Trophoblast cell (in vitro differentiated cells and primary cell): ENCODE results near the gene TAC4.

Source experiments
- DNase-seq, 2 donors: peaks; one replicate each; pipeline ENCODE4 v3.0.0-alpha.2; 2016
- H2AFZ ChIP-seq: 2 replicates; pipeline ENCODE4 v1.6.1; 2013; ENCODE audit warnings: low read length, moderate library complexity, mild to moderate bottlenecking; ENCODE audit not compliant: insufficient read depth, poor library complexity
- H2AK5ac ChIP-seq: 2 replicates; pipeline ENCODE4 v1.6.1; 2013; ENCODE audit warnings: mild to moderate bottlenecking, low read length
- H2BK120ac ChIP-seq: 2 replicates; pipeline ENCODE4 v1.6.1; 2013; ENCODE audit warnings: low read length, mild to moderate bottlenecking, moderate library complexity; ENCODE audit not compliant: insufficient read depth, poor library complexity
- H2BK12ac ChIP-seq: 2 replicates; pipeline ENCODE4 v1.6.1; 2013; ENCODE audit warnings: mild to moderate bottlenecking, low read length, moderate library complexity
- H2BK5ac ChIP-seq: 2 replicates; pipeline ENCODE4 v1.6.1; 2013; ENCODE audit warnings: low read length, low read depth, moderate library complexity, mild to moderate bottlenecking; ENCODE audit not compliant: poor library complexity
- H3K14ac ChIP-seq: 2 replicates; pipeline ENCODE4 v1.6.1; 2013; ENCODE audit warnings: mild to moderate bottlenecking, low read length
- H3K18ac ChIP-seq: 2 replicates; pipeline ENCODE4 v1.6.1; 2013; ENCODE audit warnings: mild to moderate bottlenecking, low read length
- H3K23ac ChIP-seq: 2 replicates; pipeline ENCODE4 v1.6.1; 2013; ENCODE audit warnings: low read length
- H3K27ac ChIP-seq: 2 replicates; pipeline ENCODE4 v1.5.1; 2013; ENCODE audit warnings: low read depth, mild to moderate bottlenecking, inconsistent platforms, low read length, moderate library complexity
- H3K27me3 ChIP-seq: 2 replicates; pipeline ENCODE4 v1.6.1; 2013; ENCODE audit warnings: inconsistent platforms, mild to moderate bottlenecking, low read length, moderate library complexity; ENCODE audit not compliant: insufficient read depth
- H3K36me3 ChIP-seq, 2 experiments: 1 replicate in 1 of 2; 2 replicates in 1 of 2; pipeline ENCODE4 v1.6.1; 2013; ENCODE audit warnings: low read length in 2 of 2, mild to moderate bottlenecking in 2 of 2, moderate library complexity in 1 of 2; ENCODE audit not compliant: insufficient read depth in 2 of 2, control insufficient read depth in 1 of 2
- H3K4ac ChIP-seq: 2 replicates; pipeline ENCODE4 v1.6.1; 2013; ENCODE audit warnings: low read depth, mild to moderate bottlenecking, low read length, moderate library complexity
- H3K4me1 ChIP-seq, 2 experiments: 1 replicate in 1 of 2; 2 replicates in 1 of 2; pipeline ENCODE4 v1.6.1; 2013; ENCODE audit warnings: low read length in 2 of 2, mild to moderate bottlenecking in 2 of 2, moderate library complexity in 1 of 2; ENCODE audit not compliant: insufficient read depth in 2 of 2, control insufficient read depth in 1 of 2
- H3K4me2 ChIP-seq: 2 replicates; pipeline ENCODE4 v1.6.1; 2013; ENCODE audit warnings: inconsistent platforms, mild to moderate bottlenecking, low read length, moderate library complexity
- H3K4me3 ChIP-seq: 2 replicates; pipeline ENCODE4 v1.5.1; 2013; ENCODE audit warnings: mild to moderate bottlenecking, low read depth, low read length, inconsistent platforms
- H3K79me1 ChIP-seq: one replicate; pipeline ENCODE4 v1.6.1; 2013; ENCODE audit warnings: low read length
- H3K79me2 ChIP-seq: 2 replicates; pipeline ENCODE4 v1.6.1; 2013; ENCODE audit warnings: low read length, mild to moderate bottlenecking; ENCODE audit not compliant: control insufficient read depth, insufficient read depth, poor library complexity
- H3K9ac ChIP-seq: 2 replicates; pipeline ENCODE4 v1.6.1; 2013; ENCODE audit warnings: mild to moderate bottlenecking, low read length
- H3K9me3 ChIP-seq: 2 replicates; pipeline ENCODE4 v1.6.1; 2013; ENCODE audit warnings: low read depth, mild to moderate bottlenecking, control low read depth, inconsistent platforms, low read length; ENCODE audit not compliant: insufficient read depth
- H4K12ac ChIP-seq: 2 replicates; pipeline ENCODE4 v1.6.1; 2013; ENCODE audit warnings: low read depth, mild to moderate bottlenecking, low read length, moderate library complexity
- H4K8ac ChIP-seq: 2 replicates; pipeline ENCODE4 v1.6.1; 2013; ENCODE audit warnings: low read depth, mild to moderate bottlenecking, low read length, moderate library complexity
- H4K91ac ChIP-seq: one replicate; pipeline ENCODE4 v1.6.1; 2013; ENCODE audit warnings: low read depth, mild to moderate bottlenecking, low read length, moderate library complexity
- WGBS: extraction: QIAGEN DNeasy Blood & Tissue Kit; methylation state at CpG from one replicate; pipeline ENCODE4 v1.1.7; 2013; ENCODE audit warnings: missing lambda C conversion rate; ENCODE audit not compliant: insufficient read length, insufficient coverage; ENCODE audit errors: extremely low coverage; 5-methylcytosine and 5-hydroxymethylcytosine counted together

Gene TAC4

DNA sequence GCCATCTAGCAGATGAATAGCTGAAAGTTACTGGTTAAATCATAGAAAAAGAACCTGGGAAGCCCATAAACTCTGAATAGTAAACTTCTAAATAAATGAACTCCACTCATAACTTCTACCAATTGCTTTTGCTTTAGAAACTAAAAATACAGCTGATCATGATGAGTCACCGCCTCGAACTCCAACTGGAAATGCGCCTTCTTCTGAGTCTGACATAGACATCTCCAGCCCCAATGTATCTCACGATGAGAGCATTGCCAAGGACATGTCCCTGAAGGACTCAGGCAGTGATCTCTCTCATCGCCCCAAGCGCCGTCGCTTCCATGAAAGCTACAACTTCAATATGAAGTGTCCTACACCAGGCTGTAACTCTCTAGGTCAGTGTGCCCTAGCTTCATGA lies 49.7 kb downstream of the TAC4 start:
- no peak overlapping the region for H3K4me3 ChIP-seq
- H3K14ac ChIP-seq, result no peak overlapping the region
- no CpG with 5 or more reads among the region's 8 CpGs for WGBS
- H3K27me3 ChIP-seq, result no peaks in the 10 kb centered on the region
- H2AK5ac ChIP-seq, result no peak overlapping the region
- no peaks in the 10 kb centered on the region for H3K9me3 ChIP-seq
- no peak overlapping the region for H3K4ac ChIP-seq
- H2BK120ac ChIP-seq, result no peak overlapping the region
- H3K18ac ChIP-seq, result no peak overlapping the region
- no peak overlapping the region for H4K91ac ChIP-seq
- H3K4me1 ChIP-seq, result peaks cover 2 to 3% of the 10 kb centered on the region in 2 experiments
- no peak for DNase-seq
- no peak overlapping the region for H3K23ac ChIP-seq
- H2AFZ ChIP-seq, result no peak overlapping the region
- peak overlapping the region; percentile 37 for H2BK12ac ChIP-seq
- no peak overlapping the region for H3K9ac ChIP-seq
- peaks cover 22 to 32% of the 10 kb centered on the region in 2 experiments for H3K36me3 ChIP-seq
- H3K4me2 ChIP-seq, result no peak overlapping the region
- H3K27ac ChIP-seq, result peak overlapping the region; percentile 2
- no peaks in the 10 kb centered on the region for H3K79me2 ChIP-seq
- H3K79me1 ChIP-seq, result no peaks in the 10 kb centered on the region
- H4K8ac ChIP-seq, result no peak overlapping the region
- no peak overlapping the region for H2BK5ac ChIP-seq
- no peak overlapping the region for H4K12ac ChIP-seq

DNA sequence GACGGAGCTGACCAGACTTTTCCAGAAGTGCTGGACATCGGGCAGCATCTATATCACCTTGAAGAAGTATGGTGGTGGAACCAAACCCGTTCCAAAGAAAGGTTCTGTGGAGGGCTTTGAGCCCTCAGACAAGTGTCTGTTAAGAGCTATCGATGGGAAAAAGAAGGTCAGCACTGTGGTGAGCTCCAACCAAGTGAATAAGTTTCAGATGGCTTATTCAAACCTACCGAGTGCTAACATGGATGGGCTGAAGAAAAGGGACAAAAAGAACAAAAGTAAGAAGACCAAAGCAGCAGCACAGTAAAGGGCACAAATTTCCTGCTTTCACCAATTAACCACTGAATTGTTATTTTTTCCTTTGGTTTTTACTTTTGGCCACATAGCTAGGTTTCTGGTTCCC lies 52.5 kb downstream of the TAC4 start:
- H3K14ac ChIP-seq, result no peak overlapping the region
- no peaks in the 10 kb centered on the region for H3K27me3 ChIP-seq
- no CpG with 5 or more reads among the region's 5 CpGs for WGBS
- H2AFZ ChIP-seq, result no peak overlapping the region
- H3K18ac ChIP-seq, result no peak overlapping the region
- H2BK120ac ChIP-seq, result no peak overlapping the region
- H3K4me1 ChIP-seq, result peaks cover 2 to 3% of the 10 kb centered on the region in 2 experiments
- no peak overlapping the region for H2BK12ac ChIP-seq
- H3K4me3 ChIP-seq, result no peak overlapping the region
- H2AK5ac ChIP-seq, result no peak overlapping the region
- H3K79me1 ChIP-seq, result no peaks in the 10 kb centered on the region
- H4K12ac ChIP-seq, result no peak overlapping the region
- no peak overlapping the region for H3K27ac ChIP-seq
- no peak overlapping the region for H3K4me2 ChIP-seq
- H3K9ac ChIP-seq, result no peak overlapping the region
- no peaks in the 10 kb centered on the region for H3K79me2 ChIP-seq
- no peak overlapping the region for H4K8ac ChIP-seq
- H2BK5ac ChIP-seq, result no peak overlapping the region
- DNase-seq, result no peak
- H3K36me3 ChIP-seq, result peaks cover 21 to 38% of the 10 kb centered on the region in 2 experiments
- H4K91ac ChIP-seq, result no peak overlapping the region
- H3K4ac ChIP-seq, result no peak overlapping the region
- H3K23ac ChIP-seq, result no peak overlapping the region
- no peaks in the 10 kb centered on the region for H3K9me3 ChIP-seq

GRCh38 chr17:49793309-49793708 lies 54.6 kb downstream of the TAC4 start:
- H3K14ac ChIP-seq, result no peak overlapping the region
- no CpG with 5 or more reads among the region's 3 CpGs for WGBS
- no peak for DNase-seq
- H2BK5ac ChIP-seq, result no peak overlapping the region
- H3K79me1 ChIP-seq, result peaks cover 4% of the 10 kb centered on the region
- no peak overlapping the region for H3K4me2 ChIP-seq
- H2AK5ac ChIP-seq, result no peak overlapping the region
- no peak overlapping the region for H3K4me3 ChIP-seq
- no peak overlapping the region for H2BK120ac ChIP-seq
- no peak overlapping the region for H4K91ac ChIP-seq
- H2BK12ac ChIP-seq, result no peak overlapping the region
- H3K36me3 ChIP-seq, result peaks cover 14 to 25% of the 10 kb centered on the region in 2 experiments
- H3K23ac ChIP-seq, result no peak overlapping the region
- H3K9ac ChIP-seq, result no peak overlapping the region
- H4K12ac ChIP-seq, result no peak overlapping the region
- no peak overlapping the region for H2AFZ ChIP-seq
- peaks cover 8% of the 10 kb centered on the region for H3K79me2 ChIP-seq
- no peak overlapping the region for H3K18ac ChIP-seq
- H3K27me3 ChIP-seq, result no peaks in the 10 kb centered on the region
- H3K4ac ChIP-seq, result no peak overlapping the region
- no peak overlapping the region for H4K8ac ChIP-seq
- no peak overlapping the region for H3K27ac ChIP-seq
- no peaks in the 10 kb centered on the region for H3K9me3 ChIP-seq
- H3K4me1 ChIP-seq, result peaks cover 3 to 8% of the 10 kb centered on the region in 2 experiments

- Histone ChIP-seq H2BK120ac (no peak overlapping the region), H2AK5ac (no peak overlapping the region), H4K8ac (no peak overlapping the region), H3K4ac (peak overlapping the region; percentile 94), H3K79me2 (peaks cover 8% of the 10 kb centered on the region), H3K23ac (no peak overlapping the region), H3K18ac (no peak overlapping the region), H2AFZ (no peak overlapping the region), H4K91ac (no peak overlapping the region), H3K9ac (no peak overlapping the region), H3K36me3 (peaks cover 8 to 15% of the 10 kb centered on the region in 2 experiments), H4K12ac (no peak overlapping the region), H3K9me3 (no peaks in the 10 kb centered on the region), H2BK5ac (no peak overlapping the region), H3K14ac (no peak overlapping the region), H2BK12ac (no peak overlapping the region), H3K4me1 (peaks cover 9 to 11% of the 10 kb centered on the region in 2 experiments), H3K79me1 (peaks cover 9% of the 10 kb centered on the region), H3K4me2 (peak overlapping the region; percentile 82), H3K4me3 (peak overlapping the region; percentile 62), H3K27me3 (no peaks in the 10 kb centered on the region), H3K27ac (no peak overlapping the region)
- DNase-seq, result no peak
- no CpG with 5 or more reads among the region's 17 CpGs for WGBS
These were observed 58.7 kb downstream of the TAC4 start for GRCh38 chr17:49789243-49789578.
